B cell (primary cell): ENCODE measurements around the gene MPPED2. TPM values are rescaled to one million over a fixed set of nuclear protein-coding genes. Genes with fewer than 3 reads are reported as not detected.

Experiments
- ATAC-seq: fragments of 200-7000 bp; cut with Tn5 transposase; one replicate; pipeline ENCODE4 v1.10.0; 2021; ENCODE audit warnings: low read depth, mild to moderate bottlenecking, moderate number of reproducible peaks, moderate library complexity
- CTCF ChIA-PET: fragments of 350-600 bp; sonication (Branson Sonifier 250); formaldehyde crosslinking; loops from one replicate; lab custom pipeline; 2021; ENCODE audit warnings: antibody characterized with exemption, inconsistent platforms; lab: Charles Lee
- POLR2A ChIA-PET: fragments of 350-600 bp; sonication (Branson Sonifier 250); formaldehyde crosslinking; loops from one replicate; lab custom pipeline; 2021; ENCODE audit warnings: antibody characterized with exemption; lab: Charles Lee
- DNase-seq: peaks from one replicate; pipeline ENCODE4 v3.0.0; 2013
- H2AFZ ChIP-seq: 2 replicates; pipeline ENCODE4 v1.6.1; 2012; ENCODE audit warnings: mild to moderate bottlenecking, low read depth, low read length; ENCODE audit not compliant: insufficient read depth, poor library complexity, severe bottlenecking
- H3K27ac ChIP-seq, 2 donors: 1 replicate in 1 of 2; 2 replicates in 1 of 2; pipeline ENCODE4 v1.5.1; 2012 to 2013; ENCODE audit warnings: low read length in 2 of 2, mild to moderate bottlenecking in 2 of 2, moderate library complexity in 1 of 2
- H3K27me3 ChIP-seq, 4 experiments: fragments of 200-600 bp in 1 of 4; sonication (generic) in 1 of 4; replicated peaks in 1 of 4; 1 replicate in 2 of 4; 2 replicates in 2 of 4; pipeline versions ENCODE4 v1.6.1 to v1.7.0; 2013 to 2016; ENCODE audit warnings: low read length in 3 of 4, mild to moderate bottlenecking in 2 of 4, mixed read lengths in 1 of 4, moderate library complexity in 1 of 4; ENCODE audit not compliant: insufficient read depth in 4 of 4, control insufficient read depth in 3 of 4; ENCODE audit errors: control extremely low read depth in 1 of 4
- H3K36me3 ChIP-seq, 2 experiments: replicated peaks in 1 of 2; 1 replicate in 1 of 2; 2 replicates in 1 of 2; pipeline versions ENCODE4 v1.6.1 to v1.7.1; 2013; ENCODE audit warnings: low read length in 1 of 2; ENCODE audit not compliant: insufficient read depth in 2 of 2, control insufficient read depth in 1 of 2; ENCODE audit errors: control extremely low read depth in 1 of 2, extremely low read depth in 1 of 2
- H3K4me1 ChIP-seq, 2 donors: fragments of 200-600 bp in 1 of 2; sonication (generic) in 1 of 2; 1 replicate in 1 of 2; 2 replicates in 1 of 2; pipeline versions ENCODE4 v1.5.1 to v1.6.1; 2013 to 2017; ENCODE audit warnings: low read length in 2 of 2; ENCODE audit not compliant: control insufficient read depth in 2 of 2, insufficient read depth in 2 of 2
- H3K4me2 ChIP-seq: replicated peaks from 2 replicates; pipeline ENCODE3; 2012; ENCODE audit warnings: mild to moderate bottlenecking, low read depth, low read length; ENCODE audit not compliant: poor library complexity, severe bottlenecking
- H3K4me3 ChIP-seq, 5 experiments: fragments of 200-600 bp in 1 of 5; sonication (generic) in 1 of 5; 1 replicate in 3 of 5; 2 replicates in 2 of 5; pipeline versions ENCODE4 v1.5.1 to v1.7.0; 2011 to 2016; ENCODE audit warnings: low read length in 4 of 5, mild to moderate bottlenecking in 4 of 5, low read depth in 2 of 5, control low read depth in 1 of 5, moderate library complexity in 1 of 5; ENCODE audit not compliant: insufficient read depth in 1 of 5; ENCODE audit errors: control extremely low read depth in 1 of 5, extremely low read depth in 1 of 5
- H3K79me2 ChIP-seq: fragments of 200-600 bp; sonication (generic); one replicate; pipeline ENCODE4 v1.6.0; 2016; ENCODE audit warnings: low read length; ENCODE audit not compliant: control insufficient read depth, insufficient read depth
- H3K9ac ChIP-seq: fragments of 200-600 bp; sonication (generic); 2 replicates; pipeline ENCODE4 v1.6.1; 2017; ENCODE audit warnings: mild to moderate bottlenecking, low read length, moderate library complexity
- H3K9me3 ChIP-seq, 3 donors: one replicate each; pipeline versions ENCODE4 v1.6.1 to v1.7.1; 2013; ENCODE audit warnings: low read length in 2 of 3; ENCODE audit not compliant: control insufficient read depth in 2 of 3, insufficient read depth in 1 of 3; ENCODE audit errors: control extremely low read depth in 1 of 3
- H4K20me1 ChIP-seq: 2 replicates; pipeline ENCODE4 v1.6.0; 2012; ENCODE audit warnings: mild to moderate bottlenecking, low read length; ENCODE audit not compliant: insufficient read depth, control insufficient read depth, poor library complexity, severe bottlenecking
- H3K27ac Mint-ChIP-seq: one replicate; pipeline ENCODE4 v1.8.0; 2021; ENCODE audit warnings: mixed read lengths
- H3K27me3 Mint-ChIP-seq: one replicate; pipeline ENCODE4 v1.8.0; 2021; ENCODE audit warnings: mixed read lengths
- H3K4me1 Mint-ChIP-seq: one replicate; pipeline ENCODE4 v1.8.0; 2021; ENCODE audit warnings: mixed read lengths
- H3K4me3 Mint-ChIP-seq: one replicate; pipeline ENCODE4 v1.8.0; 2021; ENCODE audit warnings: mixed read lengths
- H3K9me3 Mint-ChIP-seq: one replicate; pipeline ENCODE4 v1.8.0; 2022; ENCODE audit warnings: mixed read lengths; ENCODE audit not compliant: insufficient read depth
- EZH2 ChIP-seq: IDR thresholded peaks from 2 replicates; pipeline ENCODE4 v1.6.1; 2012; ENCODE audit warnings: borderline replicate concordance, low read depth, mild to moderate bottlenecking, moderate library complexity, low read length; ENCODE audit not compliant: insufficient read depth, poor library complexity, severe bottlenecking
- WGBS: methylation state at CpG from one replicate; pipeline ENCODE4 v1.1.5; 2013; ENCODE audit warnings: missing lambda C conversion rate; ENCODE audit not compliant: insufficient coverage; 5-methylcytosine and 5-hydroxymethylcytosine counted together
- intact Hi-C: fragments of 100-400 bp; cut with micrococcal nuclease; formaldehyde crosslinking; loops from one replicate; pipeline ENCODE4 v1.10.0; 2022
- polyA plus RNA-seq: library from polyadenylated mRNA; depleted of rRNA; stranded (reverse); fragments of >200 nt; gene quantifications from 2 replicates; pipeline ENCODE4 v1.2.3, GENCODE V29; 2012
- total RNA-seq, 2 donors: library from RNA; stranded (reverse); fragments of 120-200 nt in 1 of 2; gene quantifications; 1 replicate in 1 of 2; 2 replicates in 1 of 2; pipeline versions ENCODE4 v1.2.3 to v1.2.4, GENCODE V29; 2013 to 2022
- TF ChIP-seq, protein P1 (sequence below): fragments of 200-600 bp; IDR thresholded peaks from one replicate; pipeline ENCODE4 v1.8.0; 2022; ENCODE audit warnings: antibody characterized with exemption, mild to moderate bottlenecking

The MPPED2 gene
- total and polyA plus RNA-seq, 2 donors (not counting 1 experiment from before 2014, with no cell fraction given), result 0.70 to 1.1 TPM

DNA sequence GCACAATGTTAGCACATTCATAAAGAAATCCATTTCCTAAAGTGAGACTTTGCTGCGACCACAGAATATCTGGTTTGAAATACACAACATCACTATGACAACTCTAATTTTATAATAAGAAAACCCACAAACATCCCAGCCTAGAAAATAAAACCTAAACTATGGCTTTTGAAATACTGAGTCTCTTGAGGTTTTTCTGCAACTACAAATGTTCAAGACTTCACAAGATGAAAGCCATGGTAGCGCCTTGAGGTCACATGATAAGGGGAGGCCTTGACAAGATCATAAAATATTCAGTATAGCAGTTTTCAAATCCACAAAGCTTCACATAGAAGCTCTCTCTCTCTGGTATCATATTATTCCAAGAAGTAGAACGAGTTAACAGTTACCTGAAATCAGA lies 126.8 kb downstream of the MPPED2 start:
- Histone ChIP-seq H2AFZ (no peak overlapping the region), H3K36me3 (no peaks in the 10 kb centered on the region), H3K9me3 (no peaks in the 10 kb centered on the region), H3K4me3 (no peak overlapping the region), H3K27ac (no peak overlapping the region), H3K27me3 (no peaks in the 10 kb centered on the region), H3K79me2 (no peaks in the 10 kb centered on the region), H3K4me1 (no peaks in the 10 kb centered on the region), H3K9ac (no peak overlapping the region), H3K4me2 (no peak overlapping the region), H4K20me1 (no peaks in the 10 kb centered on the region)
- intact Hi-C loops, result no loop called here
- Mint-ChIP-seq H3K4me1 (no peaks in the 10 kb centered on the region), H3K4me3 (no peak overlapping the region), H3K27me3 (no peaks in the 10 kb centered on the region), H3K9me3 (no peaks in the 10 kb centered on the region), H3K27ac (no peak overlapping the region)
- no CpG with 5 or more reads among the region's 3 CpGs for whole genome bisulfite sequencing
- POLR2A ChIA-PET, result no interaction called here
- no peak for TF ChIP-seq EZH2
- TF ChIP-seq, protein P1, sequence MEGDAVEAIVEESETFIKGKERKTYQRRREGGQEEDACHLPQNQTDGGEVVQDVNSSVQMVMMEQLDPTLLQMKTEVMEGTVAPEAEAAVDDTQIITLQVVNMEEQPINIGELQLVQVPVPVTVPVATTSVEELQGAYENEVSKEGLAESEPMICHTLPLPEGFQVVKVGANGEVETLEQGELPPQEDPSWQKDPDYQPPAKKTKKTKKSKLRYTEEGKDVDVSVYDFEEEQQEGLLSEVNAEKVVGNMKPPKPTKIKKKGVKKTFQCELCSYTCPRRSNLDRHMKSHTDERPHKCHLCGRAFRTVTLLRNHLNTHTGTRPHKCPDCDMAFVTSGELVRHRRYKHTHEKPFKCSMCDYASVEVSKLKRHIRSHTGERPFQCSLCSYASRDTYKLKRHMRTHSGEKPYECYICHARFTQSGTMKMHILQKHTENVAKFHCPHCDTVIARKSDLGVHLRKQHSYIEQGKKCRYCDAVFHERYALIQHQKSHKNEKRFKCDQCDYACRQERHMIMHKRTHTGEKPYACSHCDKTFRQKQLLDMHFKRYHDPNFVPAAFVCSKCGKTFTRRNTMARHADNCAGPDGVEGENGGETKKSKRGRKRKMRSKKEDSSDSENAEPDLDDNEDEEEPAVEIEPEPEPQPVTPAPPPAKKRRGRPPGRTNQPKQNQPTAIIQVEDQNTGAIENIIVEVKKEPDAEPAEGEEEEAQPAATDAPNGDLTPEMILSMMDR, result no peak
- no peak for ATAC-seq
- CTCF ChIA-PET, result no interaction called here
- DNase-seq, result no peak

DNA sequence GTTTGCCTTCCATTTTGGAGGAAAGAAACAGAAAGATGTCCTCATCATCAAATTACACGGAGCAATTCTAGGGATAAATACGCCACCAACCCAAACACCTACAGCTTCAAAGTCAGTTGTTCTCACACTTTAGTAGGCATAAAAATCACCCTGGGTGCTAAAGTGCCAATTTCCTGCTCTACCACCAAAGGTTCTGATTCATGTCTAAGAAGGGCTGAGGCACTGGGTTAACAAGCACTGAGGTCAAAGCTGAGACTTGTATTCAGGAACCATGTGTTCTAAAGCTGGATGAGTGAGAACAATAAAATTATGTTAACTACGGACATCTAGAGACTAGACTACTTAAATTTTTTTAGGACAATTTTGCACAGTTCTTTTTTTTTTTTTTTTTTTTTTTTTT lies 127.6 kb downstream of the MPPED2 start:
- no peak for TF ChIP-seq EZH2
- TF ChIP-seq, protein P1, result no peak
- Mint-ChIP-seq H3K27me3 (no peaks in the 10 kb centered on the region), H3K4me3 (no peak overlapping the region), H3K4me1 (no peaks in the 10 kb centered on the region), H3K27ac (no peak overlapping the region), H3K9me3 (no peaks in the 10 kb centered on the region)
- no peak overlapping the region for H3K4me2 ChIP-seq
- no peaks in the 10 kb centered on the region for H3K9me3 ChIP-seq
- H3K79me2 ChIP-seq, result no peaks in the 10 kb centered on the region
- no peaks in the 10 kb centered on the region for H4K20me1 ChIP-seq
- ChIA-PET CTCF (no interaction called here), POLR2A (no interaction called here)
- H3K9ac ChIP-seq, result no peak overlapping the region
- 93% methylated on average over 2 of the region's 3 CpGs for WGBS
- DNase-seq (no peak), ATAC-seq (no peak)
- no peak overlapping the region for H3K27ac ChIP-seq
- intact Hi-C loops, result no loop called here
- H2AFZ ChIP-seq, result no peak overlapping the region
- H3K4me3 ChIP-seq, result no peak overlapping the region
- no peaks in the 10 kb centered on the region for H3K4me1 ChIP-seq
- no peaks in the 10 kb centered on the region for H3K36me3 ChIP-seq
- no peaks in the 10 kb centered on the region for H3K27me3 ChIP-seq
